Small intestine (tissue), 7 donors: ENCODE results near the gene TAX1BP3. TPM values are rescaled to one million over a fixed set of nuclear protein-coding genes. Genes with fewer than 3 reads are reported as not detected.
"Not testable (repeated sequence)": the region's sequence is repeated elsewhere in the genome, so short reads cannot be mapped to it uniquely, and the experiment has no call there.

Experiments
- DNase-seq, 2 donors: peaks; one replicate each; pipeline versions ENCODE4 v3.0.0 to v3.0.0-alpha.2; 2013
- FAIRE-seq: peaks from 2 replicates; lab custom pipeline; 2012; peaks lifted over from hg19 to GRCh38; lab: Jason Lieb, UNC
- H3K27ac ChIP-seq, 3 donors: one replicate each; pipeline ENCODE4 v1.5.1; 2013; ENCODE audit warnings: low read length in 2 of 3, mild to moderate bottlenecking in 2 of 3, control low read depth in 1 of 3, inconsistent platforms in 1 of 3, low read depth in 1 of 3, moderate library complexity in 1 of 3
- H3K27me3 ChIP-seq, 3 donors: one replicate each; pipeline ENCODE4 v1.6.1; 2013; ENCODE audit warnings: low read length in 3 of 3, inconsistent platforms in 1 of 3; ENCODE audit not compliant: control insufficient read depth in 3 of 3, insufficient read depth in 3 of 3
- H3K36me3 ChIP-seq, 3 donors: one replicate each; pipeline ENCODE4 v1.6.1; 2013; ENCODE audit warnings: low read length in 3 of 3, inconsistent platforms in 1 of 3, low read depth in 1 of 3, mild to moderate bottlenecking in 1 of 3, moderate library complexity in 1 of 3; ENCODE audit not compliant: control insufficient read depth in 3 of 3, insufficient read depth in 2 of 3
- H3K4me1 ChIP-seq, 3 donors: one replicate each; pipeline ENCODE4 v1.6.1; 2013; ENCODE audit warnings: low read length in 2 of 3, inconsistent platforms in 1 of 3, low read depth in 1 of 3, mild to moderate bottlenecking in 1 of 3, moderate library complexity in 1 of 3; ENCODE audit not compliant: control insufficient read depth in 3 of 3, insufficient read depth in 2 of 3
- H3K4me3 ChIP-seq, 3 donors: one replicate each; pipeline ENCODE4 v1.5.1; 2013; ENCODE audit warnings: low read length in 3 of 3, control low read depth in 1 of 3, inconsistent platforms in 1 of 3, low read depth in 1 of 3, mild to moderate bottlenecking in 1 of 3, moderate library complexity in 1 of 3
- H3K9me3 ChIP-seq, 2 donors: one replicate each; pipeline ENCODE4 v1.6.1; 2013; ENCODE audit warnings: low read depth in 1 of 2, low read length in 1 of 2; ENCODE audit not compliant: control insufficient read depth in 2 of 2, insufficient read depth in 1 of 2
- WGBS, 3 donors: extraction: QIAGEN DNeasy Blood & Tissue Kit; methylation state at CpG; one replicate each; pipeline ENCODE4 v1.1.7; 2013; 5-methylcytosine and 5-hydroxymethylcytosine counted together
- polyA plus RNA-seq, 4 donors: library from polyadenylated mRNA; stranded (reverse) in 3 of 4; unstranded in 1 of 4; fragments of 200-250 nt in 3 of 4; fragments of 120-200 nt in 1 of 4; gene quantifications; one replicate each; pipeline versions ENCODE4 v1.2.1 to v1.2.3, GENCODE V29; 2013
- donor health status: healthy with polysubstance abuse.
- donor health status: control.
- donor health status: control.
- donor health status: Bipolar disorder and iron deficiency.
- donor health status: healthy.

Gene TAX1BP3
- polyA plus RNA-seq, 4 donors = 102 to 442 (median 235) TPM

DNA sequence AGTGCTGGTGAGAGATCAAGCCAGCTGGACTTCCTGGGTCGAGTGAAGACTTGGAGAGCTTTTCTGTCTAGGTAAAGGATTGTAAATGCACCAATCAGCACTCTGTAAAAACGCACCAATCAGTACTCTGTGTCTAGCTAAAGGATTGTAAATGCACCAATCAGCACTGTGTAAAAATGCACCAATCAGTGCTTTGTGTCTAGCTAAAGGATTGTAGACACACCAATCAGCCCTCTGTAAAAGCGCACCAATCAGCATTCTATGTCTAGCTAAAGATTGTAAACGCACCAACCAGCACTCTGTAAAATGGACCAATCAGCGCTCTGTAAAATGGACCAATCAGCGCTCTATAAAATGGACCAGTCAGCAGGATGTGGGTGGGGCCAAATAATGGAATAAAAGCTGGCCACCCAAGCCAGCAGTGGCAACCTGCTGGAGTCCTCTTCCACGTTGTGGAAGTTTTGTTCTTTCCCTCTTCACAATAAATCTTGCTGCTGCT, 33.7 kb upstream of the TAX1BP3 start:
- not testable (repeated sequence) for H3K36me3 ChIP-seq, FAIRE-seq, H3K4me1 ChIP-seq, H3K27ac ChIP-seq, H3K4me3 ChIP-seq, DNase-seq
- peaks cover 0 to 15% of the 10 kb centered on the region in 2 donors for H3K9me3 ChIP-seq
- H3K27me3 ChIP-seq = peaks cover 0 to 13% (median 0%) of the 10 kb centered on the region in 3 donors
- WGBS, 3 donors = 85 to 92% (median 86%) methylated on average over 7 of the region's 7 CpGs

DNA sequence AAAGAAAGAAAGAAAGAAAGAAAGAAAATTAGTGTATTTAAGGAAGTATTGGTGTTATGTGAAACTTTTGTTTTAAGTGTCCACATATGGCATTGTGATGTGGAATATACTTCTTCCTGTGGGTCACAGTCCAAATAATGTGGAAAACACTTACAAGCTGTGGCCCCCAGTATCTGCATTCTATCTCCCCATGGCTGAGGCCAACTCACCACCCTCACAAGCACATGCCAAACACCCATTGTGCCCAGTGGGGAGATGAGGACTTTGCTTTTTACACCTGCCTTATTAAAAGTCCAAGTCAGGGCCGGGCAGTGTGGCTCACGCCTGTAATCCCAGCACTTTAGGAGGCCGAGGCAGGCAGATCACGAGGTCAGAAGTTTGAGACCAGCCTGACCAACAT, 31.6 kb upstream of the TAX1BP3 start:
- H3K27ac ChIP-seq = no peak overlapping the region
- no peak for FAIRE-seq
- H3K36me3 ChIP-seq = no peaks in the 10 kb centered on the region
- DNase-seq = peak in 1 of 2 donors; percentile 56
- WGBS, 3 donors = 39 to 65% (median 56%) methylated on average over 4 of the region's 4 CpGs
- H3K9me3 ChIP-seq = peaks cover 0 to 15% of the 10 kb centered on the region in 2 donors
- H3K4me1 ChIP-seq = peaks cover 0 to 4% (median 0%) of the 10 kb centered on the region in 3 donors
- H3K4me3 ChIP-seq = no peak overlapping the region
- peaks cover 0 to 32% (median 7%) of the 10 kb centered on the region in 3 donors for H3K27me3 ChIP-seq

DNA sequence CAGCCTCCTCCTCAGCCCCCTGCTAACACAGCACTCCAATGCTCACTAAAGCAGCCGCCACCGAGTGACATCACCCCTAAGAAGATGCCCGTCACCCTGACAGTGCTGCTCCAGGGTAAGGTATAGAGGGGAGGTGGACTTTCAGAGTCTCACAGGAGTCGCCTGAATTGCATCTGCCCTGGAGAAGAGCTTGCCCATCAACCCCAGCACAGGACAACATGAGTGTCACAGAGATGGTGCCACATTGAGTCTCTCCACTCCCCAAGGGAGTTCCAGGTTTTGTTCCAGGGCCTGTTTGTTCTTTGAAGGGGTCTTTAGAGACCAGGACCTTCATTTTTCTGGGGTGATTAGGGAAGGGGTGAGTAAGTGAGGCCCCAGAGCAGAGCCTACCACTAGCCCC, 29.8 kb upstream of the TAX1BP3 start:
- 87 to 90% (median 88%) methylated on average over 4 of the region's 4 CpGs for WGBS, 3 donors
- peaks cover 0 to 15% of the 10 kb centered on the region in 2 donors for H3K9me3 ChIP-seq
- no peak overlapping the region for H3K4me3 ChIP-seq
- H3K36me3 ChIP-seq = no peaks in the 10 kb centered on the region
- no peak overlapping the region for H3K27ac ChIP-seq
- FAIRE-seq = no peak
- H3K4me1 ChIP-seq = peaks cover 0 to 4% (median 0%) of the 10 kb centered on the region in 3 donors
- H3K27me3 ChIP-seq = peaks cover 2 to 50% (median 7%) of the 10 kb centered on the region in 3 donors
- no peak for DNase-seq

DNA sequence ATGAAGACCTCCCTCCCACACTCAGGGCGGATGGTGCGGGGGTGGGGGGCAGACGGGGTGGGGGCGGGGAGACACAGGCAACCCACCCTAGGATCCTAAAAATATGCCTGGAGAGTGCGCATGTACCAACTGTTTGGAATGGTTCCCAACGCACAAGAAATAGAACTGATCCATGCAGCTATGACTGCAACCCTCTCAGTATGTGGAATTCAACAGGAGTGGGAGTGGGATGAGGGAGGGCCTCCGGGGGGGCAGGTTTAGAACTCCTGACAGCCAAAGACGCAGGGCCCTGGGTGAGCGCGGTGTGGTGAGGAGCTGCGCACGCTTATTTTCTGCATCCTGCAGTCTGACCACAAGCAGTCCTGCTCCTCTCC, 28.7 kb upstream of the TAX1BP3 start:
- H3K4me1 ChIP-seq = peaks cover 0 to 4% (median 0%) of the 10 kb centered on the region in 3 donors
- H3K27ac ChIP-seq = no peak overlapping the region
- WGBS, 3 donors = 55 to 62% (median 62%) methylated on average over 11 to 12 of the region's 12 CpGs
- H3K9me3 ChIP-seq = peaks cover 0 to 15% of the 10 kb centered on the region in 2 donors
- peaks cover 2 to 55% (median 7%) of the 10 kb centered on the region in 3 donors for H3K27me3 ChIP-seq
- H3K36me3 ChIP-seq = no peaks in the 10 kb centered on the region
- DNase-seq = no peak
- no peak overlapping the region for H3K4me3 ChIP-seq
- FAIRE-seq = no peak

DNA sequence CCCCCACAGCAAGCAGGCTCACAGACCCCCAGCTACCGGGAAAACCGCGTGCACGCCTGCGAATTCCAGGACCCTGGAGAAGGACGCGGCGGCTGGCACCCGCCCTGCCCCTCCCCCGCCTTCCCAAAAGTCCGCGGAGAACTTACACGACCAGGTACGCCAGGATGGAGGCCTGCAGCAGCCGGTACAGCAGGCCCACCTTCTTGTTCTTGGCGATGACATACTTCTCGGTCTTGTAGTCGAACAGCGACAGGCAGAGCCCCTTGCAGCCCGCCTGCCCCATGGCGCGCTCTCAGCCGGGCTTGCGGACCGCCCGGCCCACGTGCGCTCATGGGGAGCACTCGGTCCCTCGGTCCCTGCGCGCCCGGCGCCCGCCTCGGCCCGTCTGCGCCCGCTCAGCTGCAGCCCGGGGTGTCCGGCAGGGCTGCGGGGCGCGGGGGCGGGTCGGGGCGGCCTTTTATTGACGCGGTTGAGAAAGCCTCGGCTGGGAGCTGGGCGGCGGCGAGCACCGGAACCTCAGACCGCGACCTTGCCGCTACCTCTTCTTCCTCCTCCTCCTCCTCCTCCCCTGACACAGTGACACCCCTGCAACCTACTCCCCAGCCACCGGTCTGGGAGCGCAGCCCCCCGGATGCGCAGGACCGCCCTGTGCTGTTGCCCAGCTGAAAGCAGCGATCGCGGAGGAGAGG, 27.5 kb upstream of the TAX1BP3 start, which contains the start of gene P2RX5:
Gene P2RX5 (minus strand): TSS at position 433 of the 689 bp plus-strand sequence. CDS start 150 bp downstream, at position 283.
- 1 to 2% (median 1%) methylated on average over 59 to 65 of the region's 65 CpGs for WGBS, 3 donors
- no peaks in the 10 kb centered on the region for H3K36me3 ChIP-seq
- FAIRE-seq = no peak
- H3K27me3 ChIP-seq = peaks cover 2 to 60% (median 7%) of the 10 kb centered on the region in 3 donors
- peaks cover 0 to 15% of the 10 kb centered on the region in 2 donors for H3K9me3 ChIP-seq
- peak within 1 kb of the TSS; percentile 27 to 53 (median 52) for H3K4me3 ChIP-seq
- peak within 1 kb of the TSS in 1 of 3 donors; percentile 32 for H3K27ac ChIP-seq
- peak; percentile 34 to 53 for DNase-seq
- peaks cover 0 to 4% (median 0%) of the 10 kb centered on the region in 3 donors for H3K4me1 ChIP-seq

DNA sequence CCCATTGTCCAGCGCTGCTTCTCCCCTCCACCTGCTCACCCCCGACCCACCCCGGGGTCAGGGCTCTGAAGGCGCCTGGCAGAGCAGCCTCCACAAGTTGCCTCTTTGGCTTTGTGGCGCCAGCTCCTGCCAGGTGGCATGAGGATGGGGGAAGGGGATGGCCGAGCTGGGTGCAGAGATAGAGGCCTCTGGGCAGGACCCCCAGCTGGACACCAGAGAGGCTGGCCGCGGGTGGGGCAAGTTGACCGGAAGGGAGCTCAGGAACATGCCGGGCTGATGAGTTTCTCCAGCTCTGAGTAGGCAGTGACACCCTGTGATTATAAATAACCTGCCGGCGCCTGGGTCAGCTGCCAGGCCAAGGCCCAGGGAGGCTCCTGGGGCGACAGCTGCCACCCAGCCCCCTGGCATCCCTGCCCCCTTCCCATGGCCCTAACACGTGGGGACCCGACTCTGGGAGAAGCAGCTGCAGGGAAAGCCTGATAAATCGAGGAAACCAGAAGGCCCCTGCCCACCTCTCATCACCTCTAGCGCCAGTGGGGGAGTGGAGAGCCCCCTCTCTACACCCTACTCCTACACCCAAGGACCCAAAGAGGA, 26.8 kb upstream of the TAX1BP3 start:
- Histone ChIP-seq H3K9me3 (peaks cover 0 to 15% of the 10 kb centered on the region in 2 donors), H3K36me3 (no peaks in the 10 kb centered on the region), H3K27ac (peak overlapping the region in 1 of 3 donors; percentile 14), H3K4me1 (peaks cover 0 to 4% (median 0%) of the 10 kb centered on the region in 3 donors), H3K27me3 (peaks cover 2 to 60% (median 7%) of the 10 kb centered on the region in 3 donors), H3K4me3 (peak overlapping the region; percentile 27 to 53 (median 52))
- 5 to 12% (median 10%) methylated on average over 14 to 17 of the region's 17 CpGs for WGBS, 3 donors
- FAIRE-seq = no peak
- no peak for DNase-seq

DNA sequence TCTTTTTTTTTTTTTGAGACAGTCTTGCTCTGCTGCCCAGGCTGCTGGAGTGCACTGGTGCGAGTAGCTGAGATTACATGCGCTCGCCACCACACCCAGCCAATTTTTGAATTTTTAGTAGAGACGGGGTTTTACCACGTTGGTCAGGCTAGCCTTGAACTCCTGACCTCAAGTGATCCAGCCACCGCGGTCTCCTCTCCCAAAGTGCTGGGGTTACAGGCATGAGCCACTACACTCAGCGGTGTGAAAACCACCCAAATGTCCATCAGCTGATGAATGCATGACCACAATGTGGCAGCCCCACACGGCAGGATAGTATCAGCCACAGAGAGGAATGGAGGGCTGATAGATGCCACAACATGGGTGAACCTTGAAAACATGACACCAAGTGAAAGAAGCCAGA, 25.5 kb upstream of the TAX1BP3 start:
- DNase-seq (no peak), FAIRE-seq (no peak)
- WGBS, 3 donors = 58 to 60% (median 59%) methylated on average over 9 of the region's 9 CpGs
- no peak overlapping the region for H3K27ac ChIP-seq
- peaks cover 0 to 15% of the 10 kb centered on the region in 2 donors for H3K9me3 ChIP-seq
- no peaks in the 10 kb centered on the region for H3K36me3 ChIP-seq
- H3K4me1 ChIP-seq = peaks cover 0 to 4% (median 0%) of the 10 kb centered on the region in 3 donors
- no peak overlapping the region for H3K4me3 ChIP-seq
- H3K27me3 ChIP-seq = peaks cover 2 to 60% (median 7%) of the 10 kb centered on the region in 3 donors

DNA sequence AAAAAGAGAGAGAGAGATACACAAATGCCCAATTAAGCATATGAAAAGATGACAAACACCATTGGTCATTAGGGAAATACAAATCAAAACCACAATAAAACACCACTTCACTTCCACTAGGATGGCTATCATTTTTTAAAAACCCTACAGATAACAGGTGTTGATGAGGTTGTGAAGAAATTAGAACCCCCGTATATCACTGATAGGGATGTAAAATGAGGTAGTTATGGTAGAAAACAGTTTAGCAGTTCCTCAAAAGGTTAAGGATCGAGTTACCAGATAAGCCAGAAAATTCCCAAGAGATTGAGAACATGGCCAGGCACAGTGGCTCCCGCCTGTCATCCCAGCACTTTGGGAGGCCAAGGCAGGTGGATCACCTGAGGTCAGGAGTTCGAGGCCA, 24.8 kb upstream of the TAX1BP3 start:
- 38 to 58% (median 43%) methylated on average over 4 of the region's 4 CpGs for WGBS, 3 donors
- DNase-seq = no peak

More for the DNA sequence above, 24.8 kb upstream of the TAX1BP3 start:
- Histone ChIP-seq H3K36me3 (no peaks in the 10 kb centered on the region), H3K4me1 (peaks cover 0 to 4% (median 0%) of the 10 kb centered on the region in 3 donors), H3K27ac (no peak overlapping the region), H3K27me3 (peaks cover 2 to 61% (median 7%) of the 10 kb centered on the region in 3 donors), H3K9me3 (peaks cover 0 to 9% of the 10 kb centered on the region in 2 donors), H3K4me3 (no peak overlapping the region)
- no peak for FAIRE-seq
